H7 (cell line): Measurements from ENCODE around the gene APOC3. TPM values are rescaled to one million over a fixed set of nuclear protein-coding genes. Genes with fewer than 3 reads are reported as not detected.
"Not testable (repeated sequence)": the region's sequence is repeated elsewhere in the genome, so short reads cannot be mapped to it uniquely, and the experiment has no call there.

ENCODE experiments used
- DNase-seq: peaks from one replicate; pipeline ENCODE4 v3.0.0; 2012
- H3K27me3 ChIP-seq: 2 replicates; pipeline ENCODE4 v1.6.0; 2011; ENCODE audit warnings: mild to moderate bottlenecking, low read length; ENCODE audit not compliant: control insufficient read depth, insufficient read depth
- H3K36me3 ChIP-seq: replicated peaks from 2 replicates; pipeline ENCODE4 v1.5.1; 2011; ENCODE audit warnings: low read length; ENCODE audit not compliant: control insufficient read depth, insufficient read depth
- H3K4me3 ChIP-seq: 2 replicates; pipeline ENCODE4 v1.5.1; 2011; ENCODE audit warnings: low read depth, mild to moderate bottlenecking, control low read depth, low read length, moderate library complexity; ENCODE audit not compliant: insufficient read depth
- total RNA-seq: library from RNA; depleted of rRNA; stranded (reverse); fragments of >200 nt; shearing (Covaris generic); gene quantifications from 2 replicates; pipeline ENCODE4 v1.2.3, GENCODE V29; 2014

APOC3 gene
- total RNA-seq, 1 experiment from 2014 or later = not detected

GRCh38 chr11:116792869-116793771, 36.6 kb upstream of the APOC3 start:
- no peak for DNase-seq
- Histone ChIP-seq H3K36me3 (no peaks in the 10 kb centered on the region), H3K27me3 (peaks cover 6% of the 10 kb centered on the region), H3K4me3 (no peak overlapping the region)

GRCh38 chr11:116793772-116794097, 36.0 kb upstream of the APOC3 start:
- Histone ChIP-seq H3K27me3 (peaks cover 6% of the 10 kb centered on the region), H3K4me3 (no peak overlapping the region), H3K36me3 (no peaks in the 10 kb centered on the region)
- no peak for DNase-seq

DNA sequence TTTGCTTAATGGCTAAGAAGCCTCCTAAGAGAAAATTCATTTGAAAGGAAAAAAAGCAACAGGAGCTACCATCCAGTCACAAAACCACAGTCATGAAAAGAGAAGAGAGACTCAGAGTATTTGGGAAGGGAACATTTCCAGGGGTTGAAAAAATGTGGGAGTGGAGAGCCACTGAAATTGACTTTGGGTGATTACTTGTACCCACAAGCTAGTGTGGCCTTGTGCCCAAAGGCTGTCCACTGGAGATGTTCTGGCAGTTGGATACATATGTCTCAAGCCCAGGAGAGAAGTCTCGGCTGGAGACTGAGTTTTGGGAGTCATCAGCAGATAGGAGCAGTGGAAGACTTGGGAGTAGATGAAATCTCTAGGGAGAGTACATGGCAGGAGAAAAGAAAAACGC, 34.9 kb upstream of the APOC3 start:
- Histone ChIP-seq H3K4me3 (no peak overlapping the region), H3K27me3 (peaks cover 6% of the 10 kb centered on the region), H3K36me3 (no peaks in the 10 kb centered on the region)
- no peak for DNase-seq

- no peak for DNase-seq
- Histone ChIP-seq H3K27me3 (peaks cover 1% of the 10 kb centered on the region; the same call in 1 of the 2 replicates), H3K4me3 (no peak overlapping the region), H3K36me3 (no peaks in the 10 kb centered on the region)
Observed at GRCh38 chr11:116796548-116796947, 33.2 kb upstream of the APOC3 start.

DNA sequence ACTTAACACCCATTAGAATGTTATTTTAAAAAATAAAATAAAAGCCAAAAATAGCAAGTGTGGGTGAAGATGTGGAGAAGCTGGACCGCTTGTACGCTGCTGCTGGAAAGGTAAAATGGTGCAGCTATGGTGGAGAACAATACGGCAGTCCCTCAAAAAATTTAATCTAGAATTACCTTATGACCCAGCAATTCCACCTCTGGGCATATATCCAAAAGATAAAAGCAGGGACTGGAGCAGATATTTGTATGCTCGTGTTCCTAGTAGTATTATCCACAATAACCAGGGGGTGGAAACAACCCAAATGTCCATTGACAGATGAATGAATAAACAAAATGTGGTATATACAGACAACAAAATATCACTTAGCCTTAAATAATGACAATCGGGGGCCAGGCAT, 31.9 kb upstream of the APOC3 start:
- DNase-seq = no peak

GRCh38 chr11:116798368-116798767, 31.3 kb upstream of the APOC3 start:
- Histone ChIP-seq H3K4me3 (no peak overlapping the region), H3K36me3 (no peaks in the 10 kb centered on the region), H3K27me3 (no peaks in the 10 kb centered on the region)
- no peak for DNase-seq

More for the DNA sequence above, 31.9 kb upstream of the APOC3 start:
- Histone ChIP-seq H3K27me3 (no peaks in the 10 kb centered on the region), H3K4me3 (no peak overlapping the region), H3K36me3 (no peaks in the 10 kb centered on the region)

DNA sequence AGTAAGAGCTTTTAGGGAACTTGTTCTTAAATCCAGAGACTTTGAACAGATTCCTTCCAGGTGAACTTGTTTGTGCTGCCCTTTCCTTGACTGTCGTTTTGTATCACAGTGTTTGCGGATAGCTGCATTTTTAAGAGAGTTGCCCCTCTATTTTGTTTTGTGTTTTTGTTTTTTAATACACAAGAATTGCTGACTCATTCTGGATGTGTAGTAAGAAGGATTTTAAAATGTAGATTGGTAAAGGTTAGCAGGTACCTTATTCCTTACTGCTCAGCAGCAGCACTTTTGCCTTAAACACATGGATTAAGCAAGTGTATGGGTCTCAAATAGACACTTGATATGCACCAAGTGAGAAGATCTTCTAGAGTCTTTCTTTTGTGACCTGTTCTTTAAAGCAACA, 29.1 kb upstream of the APOC3 start:
- H3K4me3 ChIP-seq = no peak overlapping the region
- DNase-seq = no peak
- H3K36me3 ChIP-seq = no peaks in the 10 kb centered on the region
- no peaks in the 10 kb centered on the region for H3K27me3 ChIP-seq

DNA sequence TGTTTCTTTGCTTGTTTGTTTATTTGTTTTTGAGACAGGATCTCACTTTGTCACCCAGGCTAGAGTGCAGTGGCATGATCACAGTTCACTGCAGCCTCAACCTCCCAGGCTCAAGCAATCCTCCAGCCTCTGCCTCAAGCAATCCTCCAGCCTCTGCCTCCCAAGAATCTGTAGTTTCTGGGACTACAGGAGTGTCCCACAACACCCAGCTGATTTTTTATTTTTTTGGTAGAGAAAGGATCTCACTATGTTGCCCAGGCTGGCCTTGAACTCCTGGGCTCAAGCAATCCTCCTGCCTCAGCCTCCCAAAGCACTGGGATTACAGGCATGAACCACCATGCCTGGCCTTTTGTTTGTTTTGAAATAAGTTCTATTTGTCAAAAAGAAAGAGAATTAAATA, 28.0 kb upstream of the APOC3 start:
- H3K27me3 ChIP-seq, H3K4me3 ChIP-seq, H3K36me3 ChIP-seq: not testable (repeated sequence)

DNA sequence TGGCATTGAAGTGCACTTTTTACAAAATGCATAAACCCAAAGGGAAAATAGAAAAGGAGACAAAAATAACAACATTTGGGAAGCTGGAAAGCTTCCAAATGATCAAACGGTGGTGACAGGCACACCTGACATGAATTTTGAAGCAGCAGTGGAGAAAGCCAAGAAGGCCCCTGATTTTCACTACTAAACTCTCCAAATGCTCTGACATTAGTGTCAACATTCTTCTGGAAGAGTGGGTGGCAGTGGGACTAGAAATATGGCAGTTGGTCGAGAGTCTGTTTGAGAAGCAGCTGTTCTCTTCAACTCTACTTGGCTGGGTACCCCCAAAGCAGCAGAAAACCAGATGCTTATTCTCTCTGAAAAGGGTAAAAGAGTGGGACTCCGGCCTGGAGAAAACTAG, 25.7 kb upstream of the APOC3 start:
- Histone ChIP-seq H3K27me3 (no peaks in the 10 kb centered on the region), H3K36me3 (no peaks in the 10 kb centered on the region), H3K4me3 (no peak overlapping the region)
- no peak for DNase-seq

More for the DNA sequence above, 28.0 kb upstream of the APOC3 start:
- not testable (repeated sequence) for DNase-seq

GRCh38 chr11:116807601-116808261, 22.0 kb upstream of the APOC3 start:
- no peaks in the 10 kb centered on the region for H3K36me3 ChIP-seq
- no peak for DNase-seq
- no peak overlapping the region for H3K4me3 ChIP-seq
- no peaks in the 10 kb centered on the region for H3K27me3 ChIP-seq

- H3K27me3 ChIP-seq = no peaks in the 10 kb centered on the region
- DNase-seq = no peak
- H3K4me3 ChIP-seq = no peak overlapping the region
- H3K36me3 ChIP-seq = no peaks in the 10 kb centered on the region
Observed at GRCh38 chr11:116808262-116809175, 21.2 kb upstream of the APOC3 start.

DNA sequence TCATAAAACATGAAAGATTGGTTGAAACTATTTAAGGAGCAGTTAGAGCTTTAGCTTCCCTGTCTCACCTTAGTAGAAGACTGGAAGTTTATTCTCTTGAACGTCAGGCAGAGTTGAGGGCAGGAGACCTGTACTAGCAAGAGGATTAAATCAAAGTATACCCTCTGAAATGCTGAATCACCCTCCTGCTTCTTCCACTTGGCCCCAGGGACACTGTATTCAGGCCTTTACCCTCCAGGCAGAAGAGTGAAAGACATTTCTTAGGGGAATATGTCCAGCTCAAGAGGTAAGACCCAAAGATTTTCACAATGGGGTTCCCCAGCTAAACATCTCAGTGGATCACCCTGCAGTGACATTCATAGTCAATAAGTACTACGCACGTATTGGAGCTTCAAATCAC, 18.5 kb upstream of the APOC3 start:
- Histone ChIP-seq H3K36me3 (no peaks in the 10 kb centered on the region), H3K4me3 (no peak overlapping the region), H3K27me3 (no peaks in the 10 kb centered on the region)
- DNase-seq = no peak

DNA sequence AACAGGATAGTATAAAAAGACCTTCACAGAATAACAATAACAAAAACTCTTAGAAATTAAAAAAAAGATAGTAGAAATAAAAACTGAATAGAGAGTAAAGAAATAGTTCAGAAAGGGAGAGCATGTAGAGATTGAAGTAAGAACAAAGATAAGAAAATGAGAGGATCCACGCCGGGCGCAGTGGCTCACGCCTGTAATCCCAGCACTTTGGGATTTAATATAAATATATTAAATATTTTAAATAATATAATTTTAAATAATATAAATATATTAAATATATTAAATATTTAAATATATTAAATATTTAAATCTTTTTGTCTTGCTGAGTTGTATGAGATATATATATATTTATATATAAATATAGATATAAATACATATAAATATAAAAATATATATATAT, 17.6 kb upstream of the APOC3 start:
- Histone ChIP-seq H3K4me3 (no peak overlapping the region), H3K27me3 (no peaks in the 10 kb centered on the region), H3K36me3 (no peaks in the 10 kb centered on the region)
- DNase-seq = no peak

- H3K36me3 ChIP-seq = no peaks in the 10 kb centered on the region
- H3K4me3 ChIP-seq = no peak overlapping the region
- no peak for DNase-seq
- no peaks in the 10 kb centered on the region for H3K27me3 ChIP-seq
Observed at GRCh38 chr11:116813170-116813569, 16.5 kb upstream of the APOC3 start.
